Fibroblast of lung (primary cell): ENCODE results near the gene HSP90AB1. TPM values are rescaled to one million over a fixed set of nuclear protein-coding genes. Genes with fewer than 3 reads are reported as not detected.

Experiments
- DNase-seq, 2 donors: peaks; one replicate each; pipeline versions ENCODE4 v3.0.0 to v3.0.0-alpha.2; 2010; ENCODE audit warnings: low read depth in 2 of 2
- H2AFZ ChIP-seq: 2 replicates; pipeline ENCODE4 v1.5.1; 2012; ENCODE audit warnings: low read length, control low read depth, inconsistent platforms
- H3K27ac ChIP-seq: 2 replicates; pipeline ENCODE4 v1.5.1; 2011; ENCODE audit warnings: low read length, control low read depth; ENCODE audit not compliant: insufficient read depth
- H3K27me3 ChIP-seq: 2 replicates; pipeline ENCODE4 v1.5.1; 2011; ENCODE audit warnings: mild to moderate bottlenecking, low read length; ENCODE audit not compliant: control insufficient read depth, insufficient read depth
- H3K36me3 ChIP-seq: 2 replicates; pipeline ENCODE4 v1.5.1; 2011; ENCODE audit warnings: low read length; ENCODE audit not compliant: control insufficient read depth, insufficient read depth
- H3K4me1 ChIP-seq: 2 replicates; pipeline ENCODE4 v1.5.1; 2011; ENCODE audit warnings: low read length; ENCODE audit not compliant: control insufficient read depth, insufficient read depth; ENCODE audit errors: extremely low read depth
- H3K4me2 ChIP-seq: 2 replicates; pipeline ENCODE4 v1.5.1; 2011; ENCODE audit warnings: low read length, control low read depth; ENCODE audit not compliant: insufficient read depth; ENCODE audit errors: extremely low read depth
- H3K4me3 ChIP-seq, 4 experiments: fragments of 200-600 bp in 1 of 4; sonication (generic) in 1 of 4; replicated peaks in 1 of 4; 2 replicates each; pipeline ENCODE4 v1.5.1; 2011 to 2016; ENCODE audit warnings: low read length in 4 of 4, low read depth in 3 of 4, mild to moderate bottlenecking in 3 of 4, control low read depth in 2 of 4, inconsistent platforms in 1 of 4, mixed read lengths in 1 of 4; ENCODE audit not compliant: insufficient read depth in 1 of 4; ENCODE audit errors: control extremely low read depth in 1 of 4
- H3K79me2 ChIP-seq: 2 replicates; pipeline ENCODE4 v1.5.1; 2012; ENCODE audit warnings: mild to moderate bottlenecking, low read length, inconsistent platforms; ENCODE audit not compliant: control insufficient read depth, insufficient read depth
- H3K9ac ChIP-seq: 2 replicates; pipeline ENCODE4 v1.5.1; 2011; ENCODE audit warnings: mild to moderate bottlenecking, low read length, control low read depth; ENCODE audit not compliant: insufficient read depth
- H3K9me3 ChIP-seq: 2 replicates; pipeline ENCODE4 v1.5.1; 2012; ENCODE audit warnings: low read depth, low read length; ENCODE audit not compliant: control insufficient read depth, insufficient read depth
- H4K20me1 ChIP-seq: 2 replicates; pipeline ENCODE4 v1.5.1; 2011; ENCODE audit warnings: low read length; ENCODE audit not compliant: control insufficient read depth, insufficient read depth; ENCODE audit errors: extremely low read depth
- EZH2 ChIP-seq: IDR thresholded peaks from 2 replicates; pipeline ENCODE4 v1.5.1; 2012; ENCODE audit warnings: low read length, control low read depth, mild to moderate bottlenecking; ENCODE audit errors: missing control alignments
- polyA plus RNA-seq, 2 donors: library from polyadenylated mRNA; depleted of rRNA in 1 of 2; stranded (reverse) in 1 of 2; unstranded in 1 of 2; fragments of >200 nt; gene quantifications; 2 replicates each; pipeline ENCODE4 v1.2.1, GENCODE V29; 2011 to 2012; ENCODE audit warnings: missing spikeins in 1 of 2
- total RNA-seq: library from RNA; depleted of rRNA; stranded (reverse); fragments of >200 nt; gene quantifications from 2 replicates; pipeline ENCODE4 v1.2.1, GENCODE V29; 2014
- TF ChIP-seq, protein P1 (sequence below), 2 donors: IDR thresholded peaks in 1 of 2; conservative IDR thresholded peaks in 1 of 2; 1 replicate in 1 of 2; 2 replicates in 1 of 2; pipeline ENCODE4 v1.5.1; 2011 to 2012; ENCODE audit warnings: low read length in 2 of 2, control low read depth in 1 of 2, inconsistent platforms in 1 of 2, low read depth in 1 of 2, mild to moderate bottlenecking in 1 of 2

Gene HSP90AB1
- total and polyA plus RNA-seq, 2 donors (not counting 1 experiment from before 2014, with no cell fraction given): 452 to 775 TPM

DNA sequence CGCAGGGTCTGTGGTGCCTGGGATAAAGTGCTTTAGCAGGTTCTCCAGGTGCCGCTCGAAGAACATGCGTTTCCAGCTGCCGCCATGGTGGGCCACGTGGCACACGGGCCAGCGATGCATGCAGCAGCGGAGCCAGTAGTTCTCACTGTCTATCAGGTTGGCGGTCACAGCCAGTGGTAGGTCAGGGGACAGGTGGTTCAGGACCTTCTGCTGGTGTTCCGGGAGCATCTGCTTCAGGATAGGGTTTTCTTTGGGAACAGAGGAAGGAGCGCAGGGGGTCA, 39.3 kb downstream of the HSP90AB1 start:
- no peak overlapping the region for H3K9ac ChIP-seq
- no peak overlapping the region for H3K4me2 ChIP-seq
- H3K36me3 ChIP-seq: no peaks in the 10 kb centered on the region
- H3K27me3 ChIP-seq: peaks cover 36% of the 10 kb centered on the region
- DNase-seq: no peak
- no peak overlapping the region for H2AFZ ChIP-seq
- no peaks in the 10 kb centered on the region for H3K79me2 ChIP-seq
- H4K20me1 ChIP-seq: no peaks in the 10 kb centered on the region
- no peaks in the 10 kb centered on the region for H3K9me3 ChIP-seq
- H3K4me3 ChIP-seq: no peak overlapping the region
- no peak overlapping the region for H3K27ac ChIP-seq
- TF ChIP-seq, protein P1, sequence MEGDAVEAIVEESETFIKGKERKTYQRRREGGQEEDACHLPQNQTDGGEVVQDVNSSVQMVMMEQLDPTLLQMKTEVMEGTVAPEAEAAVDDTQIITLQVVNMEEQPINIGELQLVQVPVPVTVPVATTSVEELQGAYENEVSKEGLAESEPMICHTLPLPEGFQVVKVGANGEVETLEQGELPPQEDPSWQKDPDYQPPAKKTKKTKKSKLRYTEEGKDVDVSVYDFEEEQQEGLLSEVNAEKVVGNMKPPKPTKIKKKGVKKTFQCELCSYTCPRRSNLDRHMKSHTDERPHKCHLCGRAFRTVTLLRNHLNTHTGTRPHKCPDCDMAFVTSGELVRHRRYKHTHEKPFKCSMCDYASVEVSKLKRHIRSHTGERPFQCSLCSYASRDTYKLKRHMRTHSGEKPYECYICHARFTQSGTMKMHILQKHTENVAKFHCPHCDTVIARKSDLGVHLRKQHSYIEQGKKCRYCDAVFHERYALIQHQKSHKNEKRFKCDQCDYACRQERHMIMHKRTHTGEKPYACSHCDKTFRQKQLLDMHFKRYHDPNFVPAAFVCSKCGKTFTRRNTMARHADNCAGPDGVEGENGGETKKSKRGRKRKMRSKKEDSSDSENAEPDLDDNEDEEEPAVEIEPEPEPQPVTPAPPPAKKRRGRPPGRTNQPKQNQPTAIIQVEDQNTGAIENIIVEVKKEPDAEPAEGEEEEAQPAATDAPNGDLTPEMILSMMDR (conservative IDR thresholded peaks at IDR 0.05 in 1 of 2, IDR thresholded peaks at IDR 0.05 in 1 of 2; ENCODE audit: low read depth in 1 of 2, low read length in 2 of 2): no peak
- TF ChIP-seq EZH2: no peak
- H3K4me1 ChIP-seq: no peaks in the 10 kb centered on the region

DNA sequence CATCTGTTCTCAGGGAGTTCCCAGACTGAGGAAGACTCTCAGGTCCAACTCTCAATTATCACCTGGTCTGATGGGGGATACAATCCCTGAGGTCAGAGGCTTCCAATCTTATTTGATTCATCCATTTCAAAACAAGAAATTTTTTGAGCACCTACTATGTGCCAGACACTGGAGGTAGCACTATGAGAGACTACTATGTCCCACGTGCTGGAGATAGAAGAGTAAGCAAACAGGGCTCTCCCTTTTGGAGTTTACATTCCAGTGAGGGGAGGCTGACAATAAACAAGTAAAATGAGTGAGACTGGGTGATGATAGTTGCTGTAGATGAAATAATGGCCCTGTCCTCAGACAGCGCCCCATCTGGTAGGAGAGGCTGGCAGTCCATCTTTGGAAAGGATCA, 39.8 kb downstream of the HSP90AB1 start:
- H2AFZ ChIP-seq: no peak overlapping the region
- no peak overlapping the region for H3K9ac ChIP-seq
- peaks cover 40% of the 10 kb centered on the region for H3K27me3 ChIP-seq
- no peaks in the 10 kb centered on the region for H3K36me3 ChIP-seq
- H3K4me2 ChIP-seq: no peak overlapping the region
- no peaks in the 10 kb centered on the region for H4K20me1 ChIP-seq
- no peaks in the 10 kb centered on the region for H3K9me3 ChIP-seq
- no peak overlapping the region for H3K4me3 ChIP-seq
- no peak for DNase-seq
- no peaks in the 10 kb centered on the region for H3K4me1 ChIP-seq
- no peak for TF ChIP-seq EZH2
- TF ChIP-seq, protein P1 (conservative IDR thresholded peaks at IDR 0.05 in 1 of 2, IDR thresholded peaks at IDR 0.05 in 1 of 2; ENCODE audit: low read depth in 1 of 2, low read length in 2 of 2): no peak
- H3K79me2 ChIP-seq: no peaks in the 10 kb centered on the region
- no peak overlapping the region for H3K27ac ChIP-seq

DNA sequence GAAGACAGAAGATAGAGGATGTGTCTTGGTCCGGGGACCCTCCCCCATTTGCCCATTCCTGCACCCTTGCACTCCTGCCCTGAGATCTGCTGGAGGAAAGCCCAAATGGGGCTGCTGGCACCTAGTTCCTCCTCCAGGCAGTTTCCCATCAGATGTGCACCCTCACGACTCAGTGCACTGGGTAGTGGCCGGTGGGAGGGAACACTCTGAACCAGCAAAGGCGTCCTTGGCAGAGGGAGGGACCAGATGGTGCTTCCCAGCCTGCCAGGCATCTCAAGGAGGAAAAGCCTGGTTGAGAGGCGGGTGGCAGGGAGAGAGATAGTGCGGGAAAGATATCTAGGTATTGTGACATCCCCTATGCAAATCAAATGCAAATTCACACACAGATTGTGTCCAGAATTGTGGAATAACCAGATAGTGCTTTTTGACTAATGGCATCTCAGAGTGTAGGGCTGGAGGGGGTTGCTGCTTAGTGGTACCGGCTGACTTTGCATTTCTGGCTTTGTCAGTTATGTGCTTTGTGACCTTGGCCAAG, 42.9 kb downstream of the HSP90AB1 start:
- Histone ChIP-seq H3K4me3 (no peak overlapping the region), H3K4me2 (no peak overlapping the region), H3K79me2 (no peaks in the 10 kb centered on the region), H3K36me3 (no peaks in the 10 kb centered on the region), H3K9ac (no peak overlapping the region), H4K20me1 (no peaks in the 10 kb centered on the region), H3K27ac (no peak overlapping the region), H2AFZ (no peak overlapping the region), H3K4me1 (no peaks in the 10 kb centered on the region), H3K9me3 (no peaks in the 10 kb centered on the region), H3K27me3 (peaks cover 41% of the 10 kb centered on the region)
- DNase-seq: no peak
- TF ChIP-seq, protein P1 (conservative IDR thresholded peaks at IDR 0.05 in 1 of 2, IDR thresholded peaks at IDR 0.05 in 1 of 2; ENCODE audit: low read depth in 1 of 2, low read length in 2 of 2): no peak
- TF ChIP-seq EZH2: no peak
